ENCODE results near the gene TMEM170A.

- TF ChIP-seq POLR2A (IDR thresholded peaks at IDR 0.05): no peak
- no peak for TF ChIP-seq CTCF (IDR thresholded peaks at IDR 0.05)
Measured at GRCh38 chr16:75475420-75475847, 10.9 kb upstream of the TMEM170A start.

Measured in right lobe of liver (tissue), 4 donors.